Ovary (tissue), 9 donors: ENCODE results near the gene IRX6. TPM values are rescaled to one million over a fixed set of nuclear protein-coding genes. Genes with fewer than 3 reads are reported as not detected.

Source experiments
- DNase-seq, 5 donors: peaks; one replicate each; pipeline ENCODE4 v3.0.0-alpha.2; 2019 to 2020
- H3K27ac ChIP-seq, 2 donors: fragments of 200-600 bp; one replicate each; pipeline versions ENCODE4 v1.5.1 to v1.8.0; 2019 to 2022
- H3K27me3 ChIP-seq: fragments of 200-600 bp; one replicate; pipeline ENCODE4 v1.8.0; 2022
- H3K36me3 ChIP-seq: fragments of 200-600 bp; sonication (generic); one replicate; pipeline ENCODE4 v1.5.1; 2019
- H3K4me1 ChIP-seq: one replicate; pipeline ENCODE4 v1.8.1; 2013; ENCODE audit warnings: mild to moderate bottlenecking, moderate library complexity; ENCODE audit not compliant: insufficient read depth
- H3K4me3 ChIP-seq: fragments of 200-600 bp; sonication (generic); one replicate; pipeline ENCODE4 v1.5.1; 2017
- H3K9me3 ChIP-seq, 2 donors: fragments of 200-600 bp in 1 of 2; sonication (generic) in 1 of 2; one replicate each; pipeline versions ENCODE4 v1.5.1 to v1.8.1; 2013 to 2019; ENCODE audit warnings: mild to moderate bottlenecking in 1 of 2, moderate library complexity in 1 of 2
- CTCF ChIP-seq, 3 donors: fragments of 450-650 bp in 2 of 3; fragments of 200-600 bp in 1 of 3; IDR thresholded peaks; one replicate each; pipeline versions ENCODE4 v1.5.1 to v1.8.0; 2016 to 2022; ENCODE audit warnings: antibody characterized with exemption in 3 of 3, mild to moderate bottlenecking in 1 of 3
- EP300 ChIP-seq: sonication (generic); formaldehyde crosslinking; IDR thresholded peaks from one replicate; pipeline ENCODE4 v1.6.1; 2017; ENCODE audit warnings: antibody characterized with exemption
- POLR2A ChIP-seq: fragments of 450-650 bp; IDR thresholded peaks from one replicate; pipeline ENCODE4 v1.6.1; 2017; ENCODE audit warnings: antibody characterized with exemption, mild to moderate bottlenecking, moderate library complexity
- WGBS, 3 donors: extraction: QIAGEN DNeasy Blood & Tissue Kit in 1 of 3; methylation state at CpG; one replicate each; pipeline versions ENCODE4 v1.1.5 to v1.1.7; 2013 to 2017; 5-methylcytosine and 5-hydroxymethylcytosine counted together
- intact Hi-C, 4 donors: fragments of 100-400 bp; cut with DNase I; formaldehyde crosslinking; loops; one replicate each; pipeline versions ENCODE4 v1.11.0 to v1.15.1; 2022 to 2023
- polyA plus RNA-seq, 2 donors: library from polyadenylated mRNA; stranded (reverse); fragments of 200-250 nt in 1 of 2; fragments of 350-450 nt in 1 of 2; fragmentation: Illumina TruSeq in 1 of 2; extraction: RNeasy Lipid Tissue Mini Kit (QIAGEN cat#74804) in 1 of 2; gene quantifications; one replicate each; pipeline ENCODE4 v1.2.3, GENCODE V29; 2013 to 2014
- total RNA-seq, 7 donors: library from RNA; depleted of rRNA in 2 of 7; stranded (reverse); fragments of >200 nt in 2 of 7; fragmentation: NEBNext Ultra II Directional in 3 of 7; extraction: Animal tissue kit (Norgen Biotek cat#: 25700) in 3 of 7; gene quantifications; one replicate each; pipeline versions ENCODE4 v1.1.0 to v1.2.4, GENCODE V29; 2016 to 2023
- donor health status: DM: no; HTN: no; CAD: no; lungs with moderate emphysema.
- donor health status: DM: no; HTN: no; CAD: no.
- donor health status: Bipolar disorder and iron deficiency.
- donor health status: DM: yes; HTN: yes; CAD: no.
- donor health status: DM: no; HTN: no; CAD: no.
- donor health status: DM: yes; HTN: yes; CAD: no.

The IRX6 gene
- total and polyA plus RNA-seq, 9 donors, result 0.06 to 0.80 (median 0.10) TPM; not detected in 3

GRCh38 chr16:55376567-55377167, 52.7 kb downstream of the IRX6 start:
- H3K4me3 ChIP-seq, result no peak overlapping the region
- no peaks in the 10 kb centered on the region for H3K9me3 ChIP-seq
- no peaks in the 10 kb centered on the region for H3K4me1 ChIP-seq
- 84 to 91% (median 91%) methylated on average over 7 of the region's 7 CpGs for WGBS, 3 donors
- H3K27me3 ChIP-seq, result no peaks in the 10 kb centered on the region
- no peaks in the 10 kb centered on the region for H3K36me3 ChIP-seq
- TF ChIP-seq CTCF (IDR thresholded peaks at IDR 0.05) (no peak), EP300 (no peak), POLR2A (no peak)
- intact Hi-C loops, result no loop called here
- no peak overlapping the region for H3K27ac ChIP-seq
- DNase-seq, result no peak

GRCh38 chr16:55377840-55378239, 53.8 kb downstream of the IRX6 start:
- intact Hi-C loops, result no loop called here

GRCh38 chr16:55378616-55379015, 54.6 kb downstream of the IRX6 start:
- 73 to 81% (median 80%) methylated on average over 3 of the region's 3 CpGs for WGBS, 3 donors
- Histone ChIP-seq H3K4me3 (no peak overlapping the region), H3K27me3 (no peaks in the 10 kb centered on the region), H3K27ac (no peak overlapping the region), H3K4me1 (no peaks in the 10 kb centered on the region), H3K36me3 (no peaks in the 10 kb centered on the region), H3K9me3 (no peaks in the 10 kb centered on the region)
- intact Hi-C loops, result no loop called here
- TF ChIP-seq POLR2A (no peak), CTCF (IDR thresholded peaks at IDR 0.05) (no peak), EP300 (no peak)
- DNase-seq, result no peak

More at GRCh38 chr16:55377840-55378239, 53.8 kb downstream of the IRX6 start:
- no peak overlapping the region for H3K27ac ChIP-seq
- no peaks in the 10 kb centered on the region for H3K4me1 ChIP-seq
- no peak overlapping the region for H3K4me3 ChIP-seq
- no peaks in the 10 kb centered on the region for H3K27me3 ChIP-seq
- WGBS, 3 donors, result 62 to 64% (median 64%) methylated on average over 7 of the region's 7 CpGs
- no peak for TF ChIP-seq EP300
- TF ChIP-seq CTCF (IDR thresholded peaks at IDR 0.05), result no peak
- TF ChIP-seq POLR2A, result no peak
- no peaks in the 10 kb centered on the region for H3K9me3 ChIP-seq
- H3K36me3 ChIP-seq, result no peaks in the 10 kb centered on the region
- DNase-seq, result no peak

GRCh38 chr16:55379371-55379770, 55.4 kb downstream of the IRX6 start:
- no peak for DNase-seq
- TF ChIP-seq EP300, result no peak
- TF ChIP-seq POLR2A, result no peak
- TF ChIP-seq CTCF (IDR thresholded peaks at IDR 0.05), result no peak
- Histone ChIP-seq H3K36me3 (no peaks in the 10 kb centered on the region), H3K4me1 (no peaks in the 10 kb centered on the region), H3K27me3 (no peaks in the 10 kb centered on the region), H3K27ac (no peak overlapping the region), H3K9me3 (no peaks in the 10 kb centered on the region), H3K4me3 (no peak overlapping the region)
- WGBS, 3 donors, result 85 to 88% (median 87%) methylated on average over 13 of the region's 13 CpGs
- intact Hi-C loops, result no loop called here
